Stimulated activated CD8-positive, alpha-beta memory T cell treated with anti-CD3 and anti-CD28 coated beads, Interleukin-15, amount 100 ng/mL, for 4 hours (primary cell): Measurements from ENCODE around the gene KSR1.
"Not testable (repeated sequence)": the region's sequence is repeated elsewhere in the genome, so short reads cannot be mapped to it uniquely, and the experiment has no call there.

Source experiments
- DNase-seq, 2 donors: peaks; one replicate each; pipeline ENCODE4 v3.0.0-alpha.2; 2020; ENCODE audit warnings: low read depth in 2 of 2

KSR1 gene

GRCh38 chr17:27633312-27634025 is 177.2 kb downstream of the KSR1 start:
- no peak for DNase-seq

- no peak for DNase-seq
Observed at GRCh38 chr17:27634026-27634335, 177.7 kb downstream of the KSR1 start.

GRCh38 chr17:27634776-27635175 is 178.5 kb downstream of the KSR1 start:
- no peak for DNase-seq

- DNase-seq = no peak
Observed at GRCh38 chr17:27635275-27635823, 179.1 kb downstream of the KSR1 start.

GRCh38 chr17:27636005-27636520 is 179.8 kb downstream of the KSR1 start:
- not testable (repeated sequence) for DNase-seq

GRCh38 chr17:27637818-27638217 is 181.6 kb downstream of the KSR1 start:
- DNase-seq = not testable (repeated sequence)

GRCh38 chr17:27638415-27638914 is 182.2 kb downstream of the KSR1 start:
- not testable (repeated sequence) for DNase-seq

- DNase-seq = no peak
Observed at GRCh38 chr17:27640790-27641189, 184.5 kb downstream of the KSR1 start.

- no peak for DNase-seq
Observed at GRCh38 chr17:27644586-27644985, 188.3 kb downstream of the KSR1 start.

- DNase-seq = not testable (repeated sequence)
Observed at GRCh38 chr17:27645621-27646020, 189.4 kb downstream of the KSR1 start.

- no peak for DNase-seq
Observed at GRCh38 chr17:27646232-27646631, 190.0 kb downstream of the KSR1 start.

- no peak for DNase-seq
Observed at GRCh38 chr17:27647765-27648164, 191.5 kb downstream of the KSR1 start.

GRCh38 chr17:27649111-27649571 is 192.9 kb downstream of the KSR1 start:
- not testable (repeated sequence) for DNase-seq

GRCh38 chr17:27649929-27650328 is 193.7 kb downstream of the KSR1 start:
- no peak for DNase-seq

- no peak for DNase-seq
Observed at GRCh38 chr17:27650836-27651235, 194.6 kb downstream of the KSR1 start.

GRCh38 chr17:27651411-27652345 is 195.4 kb downstream of the KSR1 start:
- peak; percentile 16 to 27 for DNase-seq

GRCh38 chr17:27653449-27653971 is 197.3 kb downstream of the KSR1 start:
- DNase-seq = not testable (repeated sequence)

GRCh38 chr17:27654136-27654535 is 197.9 kb downstream of the KSR1 start:
- DNase-seq = no peak

GRCh38 chr17:27654654-27655524 is 198.6 kb downstream of the KSR1 start:
- peak; percentile 10 to 30 for DNase-seq

- not testable (repeated sequence) for DNase-seq
Observed at GRCh38 chr17:27655525-27656111, 199.4 kb downstream of the KSR1 start.
